HG02798 (cell line): ENCODE data around the gene NPDC1.
A peak's percentile ranks its signal among the peaks of the same experiment; 100 is the strongest.

ENCODE experiments used
- ATAC-seq: cut with Tn5 transposase; IDR thresholded peaks from one replicate; pipeline ENCODE4 v1.9.1; 2021; ENCODE audit warnings: mild to moderate bottlenecking; ENCODE audit not compliant: unreplicated experiment, poor library complexity

NPDC1 gene

GRCh38 chr9:137028263-137029057 lies 17.5 kb downstream of the NPDC1 start:
- ATAC-seq: peak; percentile 61

- ATAC-seq: no peak
Observed at GRCh38 chr9:137027369-137028262, 18.4 kb downstream of the NPDC1 start, which contains the start of gene ABCA2. Gene ABCA2 (minus strand): TSS chr9:137028237. CDS start chr9:137028140, 97 bp downstream.

GRCh38 chr9:137026828-137027227 lies 19.1 kb downstream of the NPDC1 start:
- no peak for ATAC-seq

- ATAC-seq: no peak
Observed at GRCh38 chr9:137026384-137026783, 19.6 kb downstream of the NPDC1 start.

GRCh38 chr9:137025517-137025966 lies 20.4 kb downstream of the NPDC1 start:
- no peak for ATAC-seq

- ATAC-seq: no peak
Observed at GRCh38 chr9:137023583-137023991, 22.4 kb downstream of the NPDC1 start.

GRCh38 chr9:137023157-137023556 lies 22.8 kb downstream of the NPDC1 start:
- no peak for ATAC-seq

- ATAC-seq: no peak
Observed at GRCh38 chr9:137022662-137023008, 23.3 kb downstream of the NPDC1 start.

GRCh38 chr9:137021979-137022661 lies 23.9 kb downstream of the NPDC1 start:
- peak; percentile 46 for ATAC-seq

GRCh38 chr9:137021568-137021978 lies 24.4 kb downstream of the NPDC1 start:
- no peak for ATAC-seq

GRCh38 chr9:137020771-137021567 lies 25.0 kb downstream of the NPDC1 start:
- no peak for ATAC-seq

- no peak for ATAC-seq
Observed at GRCh38 chr9:137019891-137020683, 25.9 kb downstream of the NPDC1 start.

GRCh38 chr9:137018761-137019559 lies 27.0 kb downstream of the NPDC1 start:
- no peak for ATAC-seq

GRCh38 chr9:137017791-137018497 lies 28.0 kb downstream of the NPDC1 start:
- no peak for ATAC-seq

GRCh38 chr9:137017071-137017470 lies 28.9 kb downstream of the NPDC1 start:
- no peak for ATAC-seq

- no peak for ATAC-seq
Observed at GRCh38 chr9:137016436-137016835, 29.5 kb downstream of the NPDC1 start.

- ATAC-seq: no peak
Observed at GRCh38 chr9:137015976-137016375, 30.0 kb downstream of the NPDC1 start.

- no peak for ATAC-seq
Observed at GRCh38 chr9:137015540-137015930, 30.4 kb downstream of the NPDC1 start.
